Natural killer cell (primary cell): Measurements from ENCODE around the gene MX2. TPM values are rescaled to one million over a fixed set of nuclear protein-coding genes. Genes with fewer than 3 reads are reported as not detected.
"Not testable (repeated sequence)": the region's sequence is repeated elsewhere in the genome, so short reads cannot be mapped to it uniquely, and the experiment has no call there.

Experiments
- ATAC-seq, 3 donors: fragments of 150-1000 bp in 2 of 3; fragments of 200-7000 bp in 1 of 3; cut with Tn5 transposase; 1 replicate in 1 of 3; 2 replicates in 2 of 3; pipeline ENCODE4 v1.10.0; 2021; ENCODE audit warnings: mild to moderate bottlenecking in 2 of 3, moderate library complexity in 2 of 3
- DNase-seq, 2 donors: peaks; one replicate each; pipeline versions ENCODE4 v3.0.0 to v3.0.0-alpha.2; 2013 to 2021; ENCODE audit warnings: mixed read lengths in 1 of 2
- H3K27ac ChIP-seq: one replicate; pipeline ENCODE4 v1.5.1; 2013; ENCODE audit warnings: mild to moderate bottlenecking, low read length
- H3K27me3 ChIP-seq: one replicate; pipeline ENCODE4 v1.6.1; 2013; ENCODE audit warnings: low read length; ENCODE audit not compliant: control insufficient read depth, insufficient read depth
- H3K36me3 ChIP-seq: one replicate; pipeline ENCODE4 v1.6.1; 2013; ENCODE audit warnings: low read length; ENCODE audit not compliant: control insufficient read depth, insufficient read depth
- H3K4me1 ChIP-seq: one replicate; pipeline ENCODE4 v1.6.1; 2013; ENCODE audit warnings: low read length; ENCODE audit not compliant: control insufficient read depth, insufficient read depth
- H3K4me3 ChIP-seq: one replicate; pipeline ENCODE4 v1.5.1; 2013; ENCODE audit warnings: low read length
- H3K9me3 ChIP-seq: one replicate; pipeline ENCODE4 v1.6.1; 2013; ENCODE audit warnings: low read length; ENCODE audit not compliant: control insufficient read depth, insufficient read depth
- H3K27ac Mint-ChIP-seq, 2 donors: one replicate each; pipeline ENCODE4 v1.8.0; 2022; ENCODE audit warnings: mild to moderate bottlenecking in 2 of 2, mixed read lengths in 2 of 2, moderate library complexity in 1 of 2
- H3K27me3 Mint-ChIP-seq, 2 donors: one replicate each; pipeline ENCODE4 v1.8.0; 2022; ENCODE audit warnings: low read depth in 2 of 2, mixed read lengths in 2 of 2
- H3K36me3 Mint-ChIP-seq: one replicate; pipeline ENCODE4 v1.8.0; 2022; ENCODE audit warnings: mixed read lengths
- H3K4me1 Mint-ChIP-seq, 2 donors: one replicate each; pipeline ENCODE4 v1.8.0; 2022; ENCODE audit warnings: mixed read lengths in 2 of 2
- H3K4me3 Mint-ChIP-seq: one replicate; pipeline ENCODE4 v1.8.0; 2022; ENCODE audit warnings: mild to moderate bottlenecking, moderate library complexity, mixed read lengths
- H3K9me3 Mint-ChIP-seq, 2 donors: one replicate each; pipeline ENCODE4 v1.8.0; 2022; ENCODE audit warnings: mixed read lengths in 2 of 2
- CTCF ChIP-seq: fragments of 200-600 bp; IDR thresholded peaks from one replicate; pipeline ENCODE4 v1.8.0; 2022; ENCODE audit warnings: antibody characterized with exemption
- WGBS: methylation state at CpG from one replicate; pipeline ENCODE4 v1.1.7; 2013; ENCODE audit warnings: missing lambda C conversion rate; ENCODE audit not compliant: insufficient coverage; 5-methylcytosine and 5-hydroxymethylcytosine counted together
- intact Hi-C: fragments of 100-400 bp; cut with micrococcal nuclease; formaldehyde crosslinking; loops from one replicate; pipeline ENCODE4 v1.14.2; 2022
- total RNA-seq, 4 donors: library from RNA; stranded (reverse); fragments of 120-200 nt in 1 of 4; gene quantifications; one replicate each; pipeline versions ENCODE4 v1.2.3 to v1.2.4, GENCODE V29; 2013 to 2022

MX2 gene
- total RNA-seq, 3 donors from 2014 or later (not counting 1 experiment from before 2014, with no cell fraction given) = 37.9 to 73.9 (median 42.6) TPM

- DNase-seq = no peak
- Histone ChIP-seq H3K27ac (no peak overlapping the region), H3K9me3 (no peaks in the 10 kb centered on the region), H3K36me3 (no peaks in the 10 kb centered on the region), H3K4me1 (peaks cover 25% of the 10 kb centered on the region), H3K27me3 (no peaks in the 10 kb centered on the region), H3K4me3 (no peak overlapping the region)
- peak overlapping the region in 1 of 2 donors; percentile 38 for H3K27ac Mint-ChIP-seq
- no peaks in the 10 kb centered on the region for H3K36me3 Mint-ChIP-seq
- 92% methylated on average over 19 of the region's 19 CpGs for WGBS
- ATAC-seq = no peak
- intact Hi-C loops = no loop called here
- no peaks in the 10 kb centered on the region for H3K27me3 Mint-ChIP-seq
- H3K4me1 Mint-ChIP-seq = peaks cover 14 to 37% of the 10 kb centered on the region in 2 donors
- peak overlapping the region; percentile 25 for H3K4me3 Mint-ChIP-seq
- no peak for TF ChIP-seq CTCF
- H3K9me3 Mint-ChIP-seq = no peaks in the 10 kb centered on the region
Measured at GRCh38 chr21:41422546-41423304, 60.9 kb downstream of the MX2 start.

GRCh38 chr21:41423305-41423636 lies 61.4 kb downstream of the MX2 start:
- DNase-seq, H3K9me3 ChIP-seq, H3K36me3 ChIP-seq, H3K27me3 Mint-ChIP-seq, H3K36me3 Mint-ChIP-seq, H3K27me3 ChIP-seq, H3K4me3 ChIP-seq, ATAC-seq, H3K9me3 Mint-ChIP-seq, H3K27ac ChIP-seq, intact Hi-C loops: not testable (repeated sequence)
- Mint-ChIP-seq H3K4me1 (peaks cover 17 to 37% of the 10 kb centered on the region in 2 donors), H3K4me3 (peak overlapping the region; percentile 41), H3K27ac (peak overlapping the region; percentile 6 to 96)
- 59% methylated on average over 3 of the region's 5 CpGs for WGBS
- peaks cover 25% of the 10 kb centered on the region for H3K4me1 ChIP-seq

GRCh38 chr21:41425588-41425953 lies 63.7 kb downstream of the MX2 start:
- ATAC-seq = no peak
- no peak for TF ChIP-seq CTCF
- Histone ChIP-seq H3K4me1 (peaks cover 17% of the 10 kb centered on the region), H3K36me3 (no peaks in the 10 kb centered on the region), H3K27ac (peak overlapping the region; percentile 57), H3K9me3 (no peaks in the 10 kb centered on the region), H3K4me3 (peak overlapping the region; percentile 81), H3K27me3 (no peaks in the 10 kb centered on the region)
- H3K27me3 Mint-ChIP-seq = no peaks in the 10 kb centered on the region
- peak overlapping the region; percentile 75 to 96 for H3K27ac Mint-ChIP-seq
- intact Hi-C loops = no loop called here
- 47% methylated on average over 6 of the region's 7 CpGs for WGBS
- no peak for DNase-seq
- H3K4me3 Mint-ChIP-seq = peak overlapping the region; percentile 97
- H3K9me3 Mint-ChIP-seq = no peaks in the 10 kb centered on the region
- no peaks in the 10 kb centered on the region for H3K36me3 Mint-ChIP-seq
- peaks cover 15 to 30% of the 10 kb centered on the region in 2 donors for H3K4me1 Mint-ChIP-seq

- Histone ChIP-seq H3K27me3 (no peaks in the 10 kb centered on the region), H3K4me3 (peak within 1 kb of the TSS; percentile 81), H3K27ac (peak within 1 kb of the TSS; percentile 57), H3K9me3 (no peaks in the 10 kb centered on the region), H3K36me3 (no peaks in the 10 kb centered on the region), H3K4me1 (peaks cover 13% of the 10 kb centered on the region)
- H3K27ac Mint-ChIP-seq = peak within 1 kb of the TSS; percentile 75 to 96
- peak; percentile 74 to 87 for DNase-seq
- intact Hi-C loops = no loop called here
- H3K4me1 Mint-ChIP-seq = peaks cover 12 to 25% of the 10 kb centered on the region in 2 donors
- no peaks in the 10 kb centered on the region for H3K9me3 Mint-ChIP-seq
- peak within 1 kb of the TSS; percentile 97 for H3K4me3 Mint-ChIP-seq
- peak; percentile 99 for ATAC-seq
- H3K27me3 Mint-ChIP-seq = no peaks in the 10 kb centered on the region
- TF ChIP-seq CTCF = no peak
- under 1% methylated on average over 63 of the region's 65 CpGs for WGBS
- H3K36me3 Mint-ChIP-seq = no peaks in the 10 kb centered on the region
Measured at GRCh38 chr21:41425954-41426675, 64.3 kb downstream of the MX2 start, which contains the start of gene MX1. TSS of gene MX1 (plus strand) at chr21:41426239. CDS start at chr21:41432071, 5,832 bp downstream.
